Middle frontal gyrus (tissue), 1 donor: ENCODE measurements around the gene FNIP1.
"Not testable (repeated sequence)": the region's sequence is repeated elsewhere in the genome, so short reads cannot be mapped to it uniquely, and the experiment has no call there.

Experiments
- DNase-seq: peaks from one replicate; pipeline ENCODE4 v3.0.0-alpha.2; 2015; ENCODE audit warnings: low spot score; ENCODE audit errors: extremely low spot score

FNIP1 gene

GRCh38 chr5:131610198-131611063 is 186.4 kb downstream of the FNIP1 start:
- DNase-seq: no peak

GRCh38 chr5:131609774-131610173 is 187.0 kb downstream of the FNIP1 start:
- DNase-seq: no peak

- DNase-seq: no peak
These were observed 188.2 kb downstream of the FNIP1 start for GRCh38 chr5:131608597-131608996.

GRCh38 chr5:131607903-131608540 is 188.8 kb downstream of the FNIP1 start:
- no peak for DNase-seq

GRCh38 chr5:131607418-131607817 is 189.4 kb downstream of the FNIP1 start:
- no peak for DNase-seq

- DNase-seq: no peak
These were observed 191.7 kb downstream of the FNIP1 start for GRCh38 chr5:131605086-131605485.

GRCh38 chr5:131595088-131596033 is 201.5 kb downstream of the FNIP1 start:
- no peak for DNase-seq

GRCh38 chr5:131593921-131594320 is 202.9 kb downstream of the FNIP1 start:
- DNase-seq: no peak

GRCh38 chr5:131593436-131593835 is 203.4 kb downstream of the FNIP1 start:
- not testable (repeated sequence) for DNase-seq
